ENCODE data around the gene DHRS7B.

DHRS7B gene

DNA sequence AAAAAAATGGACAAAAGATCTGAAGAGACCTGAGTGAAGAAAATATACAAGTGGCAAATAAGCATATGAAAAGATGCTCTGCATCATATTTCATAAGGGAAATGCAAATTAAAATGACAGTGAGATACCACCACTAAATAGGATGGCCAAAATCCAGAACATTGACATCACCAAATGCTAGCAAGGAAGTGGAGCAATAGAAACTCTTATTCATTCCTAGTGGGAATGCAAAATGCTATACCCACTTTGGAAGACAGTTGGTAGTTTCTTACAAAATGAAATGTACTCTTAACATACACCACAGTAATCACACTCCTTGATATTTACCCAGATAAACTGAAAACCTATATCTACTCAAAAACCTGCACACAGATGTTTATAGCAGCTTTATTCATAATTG is 33.6 kb downstream of the DHRS7B start:
- DNase-seq = no peak

DNA sequence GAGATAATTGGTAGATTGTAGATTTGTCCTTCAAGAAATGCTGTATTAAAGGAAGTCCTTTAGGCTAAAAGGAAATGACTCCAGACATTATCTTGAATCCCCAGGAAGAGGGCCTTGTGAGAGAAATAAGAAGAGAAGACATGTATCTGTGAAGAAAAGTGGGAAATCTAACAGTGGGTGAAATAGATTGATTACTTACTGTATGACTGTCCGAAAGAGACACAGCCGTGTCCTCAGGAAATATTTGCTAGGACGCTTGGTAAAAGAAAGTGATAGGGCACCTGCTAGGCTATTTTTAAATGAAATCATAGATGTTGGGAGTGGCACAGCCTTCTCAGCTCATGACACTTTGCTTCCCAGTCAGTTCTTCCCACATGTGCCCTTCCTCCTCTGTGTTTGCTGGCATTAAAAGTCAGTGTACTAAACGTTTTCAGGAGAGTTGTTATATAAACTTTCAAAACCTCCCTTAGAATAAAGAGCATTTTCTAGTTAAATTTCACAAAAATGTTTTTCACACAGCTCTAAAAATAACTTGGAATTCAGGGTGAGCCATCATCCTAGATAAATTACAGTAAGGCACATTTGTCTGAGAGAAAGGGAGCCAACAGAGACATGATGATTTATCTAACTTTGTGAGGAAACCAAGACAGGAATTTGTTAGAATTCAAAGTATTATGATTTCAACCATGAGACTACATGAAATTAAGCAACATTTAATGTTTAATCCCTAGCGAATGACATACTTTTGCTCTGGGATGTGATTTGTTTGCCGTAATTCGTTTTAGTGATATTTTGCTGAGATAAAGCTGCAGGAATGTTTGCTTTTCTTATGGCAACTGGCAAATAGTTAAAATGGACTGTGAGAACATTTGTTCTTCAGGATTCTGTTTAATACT is 35.0 kb downstream of the DHRS7B start:
- no peak for DNase-seq

DNA sequence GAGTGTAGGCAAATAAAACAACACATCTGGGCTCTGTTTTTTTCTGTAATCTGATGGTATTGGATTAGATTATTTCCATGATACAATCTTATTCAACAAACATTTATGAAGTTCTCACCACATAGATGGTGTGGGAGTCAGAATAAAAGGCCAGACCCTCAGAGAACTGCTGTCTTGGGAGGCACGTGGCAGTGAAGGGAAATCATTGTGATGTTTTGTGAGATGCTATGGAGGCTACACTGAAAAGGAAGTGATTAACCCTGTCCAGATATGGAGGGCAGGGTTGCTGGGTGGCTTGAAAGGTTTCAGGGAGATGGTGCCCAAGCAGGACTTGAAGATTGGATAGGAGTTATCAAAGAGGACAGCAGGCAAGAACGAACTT is 35.6 kb downstream of the DHRS7B start:
- DNase-seq = no peak

DNA sequence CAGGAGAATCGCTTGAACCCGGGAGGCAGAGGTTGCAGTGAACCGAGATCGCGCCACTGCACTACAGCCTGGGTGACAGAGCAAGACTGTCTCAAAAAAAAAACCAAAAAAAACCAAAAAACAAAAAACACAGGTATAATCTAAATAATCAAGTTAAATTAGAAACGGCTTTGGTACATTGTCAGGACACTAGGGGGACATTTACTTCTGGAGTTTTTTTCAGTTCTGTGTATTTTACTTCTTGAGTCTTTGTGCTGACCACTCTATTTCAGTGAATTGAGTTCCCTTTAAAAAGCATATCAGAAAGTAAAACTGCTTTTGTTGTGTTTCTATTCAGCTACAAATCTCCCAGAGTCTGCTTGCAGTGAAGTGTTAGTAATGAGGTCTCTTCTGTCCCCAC is 36.3 kb downstream of the DHRS7B start:
- DNase-seq = no peak

DNA sequence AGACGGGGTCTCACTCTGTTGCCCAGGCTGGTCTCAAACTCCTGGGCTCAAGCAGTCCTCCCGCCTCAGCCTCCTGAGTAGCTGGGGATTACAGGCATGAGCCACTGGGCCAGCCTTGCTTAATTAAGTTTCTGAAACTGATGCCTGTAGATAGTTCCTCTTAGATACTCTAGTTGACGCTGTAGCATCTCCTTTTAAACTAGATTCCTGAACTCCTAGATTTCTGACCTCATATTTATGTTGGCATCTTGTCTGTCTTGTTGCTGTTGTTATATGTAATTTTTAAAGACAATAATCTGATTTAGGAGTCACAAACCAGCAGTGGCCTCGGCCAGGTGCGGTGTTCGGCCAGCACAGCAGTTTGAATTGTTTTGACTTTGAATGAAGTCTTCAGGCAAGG is 37.5 kb downstream of the DHRS7B start:
- DNase-seq = no peak

DNA sequence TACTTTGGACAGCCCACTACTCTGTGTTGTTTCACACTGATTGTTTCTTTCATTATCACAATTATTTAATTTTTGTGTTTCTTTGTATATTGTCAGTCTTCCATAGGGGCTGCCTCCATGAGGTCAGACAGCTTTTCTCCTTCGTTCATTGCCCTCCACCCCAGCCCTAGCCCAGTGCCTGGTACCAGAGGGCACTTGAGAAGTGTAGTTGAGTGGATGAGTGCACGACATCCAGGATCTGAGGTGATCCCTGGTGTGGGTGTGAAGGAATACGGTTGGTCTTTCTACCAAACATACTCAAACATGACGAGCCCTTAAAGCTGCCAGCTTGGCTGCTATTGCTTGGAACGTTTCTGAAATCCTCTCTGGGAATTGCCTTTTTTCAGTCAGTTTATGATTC is 37.9 kb downstream of the DHRS7B start:
- DNase-seq = no peak

DNA sequence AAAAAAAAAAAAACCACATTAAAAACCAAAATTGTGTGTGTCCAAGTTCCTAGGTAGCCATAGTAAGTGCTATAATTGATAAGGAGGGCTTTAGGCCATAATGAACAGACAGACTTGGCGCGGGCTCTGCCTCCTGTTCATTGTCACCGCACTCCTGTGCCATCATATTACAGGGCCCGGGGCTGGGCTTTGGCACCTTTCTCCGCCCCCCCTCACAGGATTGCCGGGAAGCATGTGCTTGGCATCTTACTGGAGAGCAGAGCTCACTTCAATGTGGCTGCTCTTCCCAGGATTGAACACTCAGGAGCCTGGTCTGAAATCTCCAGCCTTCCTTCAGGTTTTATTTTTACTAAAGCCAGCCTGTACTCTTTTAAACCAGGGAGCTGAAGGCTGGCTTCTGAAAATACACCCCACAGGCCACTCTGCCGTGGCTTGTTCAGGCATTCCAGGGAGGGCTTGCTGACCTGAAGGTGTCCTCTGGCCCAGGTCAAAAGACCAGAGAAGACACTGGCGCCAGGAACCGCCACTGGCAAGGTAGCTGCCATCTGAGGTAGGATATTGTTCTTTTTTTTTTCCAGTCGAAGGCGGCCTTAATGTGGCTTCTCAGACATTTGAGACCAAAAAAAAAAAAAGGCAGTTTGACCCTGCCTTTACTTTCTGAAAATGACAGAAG is 39.3 kb downstream of the DHRS7B start:
- DNase-seq = no peak

DNA sequence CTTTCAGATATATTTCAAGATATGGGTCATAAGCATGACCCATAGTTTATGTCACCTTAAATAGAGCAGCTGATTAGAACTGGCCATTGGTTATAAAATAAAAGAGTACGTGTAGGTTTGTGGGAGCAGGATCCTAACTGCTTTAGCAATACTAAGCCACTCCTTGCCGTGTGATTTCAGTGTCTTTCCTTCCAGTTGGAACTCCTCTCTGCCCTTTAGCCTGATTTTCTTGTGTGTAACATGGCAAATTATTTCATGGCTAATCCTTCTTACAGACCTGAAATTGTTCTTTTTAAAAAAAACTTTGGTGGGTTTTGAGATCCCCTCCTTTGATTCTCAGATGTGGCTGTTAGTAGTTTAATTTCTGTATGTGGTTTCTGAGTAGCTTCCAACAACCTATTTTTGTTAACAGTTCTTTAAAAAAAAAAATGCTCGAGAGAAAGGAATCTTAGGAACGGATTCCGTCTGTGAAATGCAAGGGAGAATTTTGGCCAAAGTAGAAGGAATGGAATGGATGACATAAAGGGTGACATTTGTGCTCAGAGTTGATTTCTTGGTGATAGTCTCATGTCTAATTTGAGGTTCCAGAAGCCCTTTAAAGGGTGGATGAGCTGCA is 39.9 kb downstream of the DHRS7B start:
- DNase-seq = no peak

DNA sequence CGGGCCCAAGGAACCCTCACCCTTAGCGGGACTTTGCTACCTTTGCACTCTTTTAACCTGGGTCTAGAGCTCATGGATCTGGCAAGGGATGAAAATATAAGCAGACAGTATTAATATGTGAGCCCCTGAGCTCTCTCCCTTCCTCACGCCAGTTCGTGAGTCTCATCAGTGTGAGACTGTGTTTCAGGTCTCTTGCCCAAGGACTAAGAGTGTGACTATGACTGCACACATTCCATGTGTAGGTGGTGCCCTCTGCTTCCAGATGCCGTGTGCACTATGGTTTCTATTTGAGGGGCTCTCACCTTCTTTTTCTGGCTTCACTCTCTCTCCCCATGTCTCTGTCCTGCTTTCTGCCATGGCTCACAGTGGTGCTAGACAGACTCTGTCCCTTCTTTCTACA is 40.5 kb downstream of the DHRS7B start:
- no peak for DNase-seq

DNA sequence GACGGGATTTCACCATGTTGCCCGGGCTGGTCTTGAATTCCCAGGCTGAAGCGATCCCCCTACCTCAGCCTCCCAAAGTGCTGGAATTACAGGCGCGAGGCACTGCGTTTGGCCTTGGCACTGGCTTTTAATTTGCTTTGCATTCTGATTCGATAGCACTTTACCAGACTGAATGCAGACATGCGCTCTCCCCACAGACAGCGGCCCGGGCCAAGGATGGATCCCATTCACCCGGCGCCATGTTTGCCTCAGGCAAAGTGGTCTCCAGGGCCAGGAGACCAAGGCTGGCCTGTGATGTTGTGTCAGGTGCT is 41.7 kb downstream of the DHRS7B start:
- no peak for DNase-seq

DNA sequence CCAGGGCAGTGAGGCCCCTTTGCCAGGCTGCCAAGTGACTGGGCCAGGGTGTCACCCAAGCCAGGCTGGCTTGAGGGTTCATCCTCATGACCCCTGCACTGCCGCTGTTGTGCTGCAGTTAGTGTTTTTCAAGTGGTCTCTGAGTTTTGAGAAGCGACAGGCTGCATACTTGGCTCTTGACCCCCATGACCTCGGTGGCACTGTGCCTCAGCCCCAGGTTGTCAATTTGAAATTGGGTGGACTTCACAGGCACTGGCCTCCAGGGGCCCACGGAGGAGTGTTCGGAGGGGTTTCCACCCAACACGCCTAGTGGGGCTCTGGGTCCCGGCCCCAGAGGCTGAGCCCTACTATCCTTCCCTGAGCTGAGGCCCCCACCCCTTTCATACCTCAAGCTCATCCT is 42.7 kb downstream of the DHRS7B start:
- DNase-seq = no peak

DNA sequence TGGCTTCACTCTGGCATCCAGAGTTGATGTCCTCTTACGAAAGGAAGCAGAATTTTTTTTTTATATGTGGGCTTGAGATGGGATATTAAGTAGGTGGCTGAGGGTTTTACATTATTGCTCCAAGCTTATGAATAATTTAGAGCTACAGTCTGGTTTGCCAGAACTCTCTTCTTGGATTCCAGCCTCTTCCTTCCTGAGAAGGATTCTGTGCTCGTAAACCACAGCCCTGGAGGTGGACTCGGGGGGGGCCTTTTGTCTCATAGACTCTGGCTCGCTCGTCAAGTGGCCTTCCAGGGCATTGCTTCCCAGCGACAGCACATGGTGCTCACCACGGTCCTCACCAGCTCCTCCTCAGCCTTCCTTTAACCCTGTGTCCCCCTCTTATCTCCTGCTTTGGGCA is 44.0 kb downstream of the DHRS7B start:
- DNase-seq = no peak

DNA sequence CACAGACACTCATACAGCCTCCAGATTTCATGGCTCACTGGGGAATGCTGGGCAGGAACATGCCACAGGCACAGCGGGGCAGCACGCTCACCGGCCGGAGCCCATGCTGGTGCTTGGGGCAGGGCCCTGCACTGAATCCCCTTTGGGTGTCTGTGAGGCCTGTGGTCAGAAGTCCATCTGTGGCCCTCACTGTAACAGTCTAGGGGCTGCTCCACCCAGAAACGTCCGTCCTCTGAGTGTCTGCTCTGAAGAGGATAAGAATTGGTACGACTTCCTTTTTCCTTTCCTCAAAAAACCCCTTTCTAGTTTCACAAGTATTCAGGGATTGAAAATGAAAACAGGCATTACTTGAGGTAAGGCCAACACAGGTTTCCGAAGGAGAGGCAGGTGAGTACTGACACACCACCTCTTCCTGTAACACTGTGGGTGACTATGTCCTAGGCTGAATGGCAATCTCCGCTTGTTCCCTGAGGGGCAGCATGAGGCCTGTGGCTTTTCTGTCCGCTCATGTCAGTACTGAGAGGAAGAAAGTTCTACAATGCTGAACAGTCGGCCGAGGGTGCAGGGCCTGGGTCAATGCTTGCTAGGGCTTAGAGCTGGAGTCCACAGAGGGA is 44.7 kb downstream of the DHRS7B start:
- no peak for DNase-seq

DNA sequence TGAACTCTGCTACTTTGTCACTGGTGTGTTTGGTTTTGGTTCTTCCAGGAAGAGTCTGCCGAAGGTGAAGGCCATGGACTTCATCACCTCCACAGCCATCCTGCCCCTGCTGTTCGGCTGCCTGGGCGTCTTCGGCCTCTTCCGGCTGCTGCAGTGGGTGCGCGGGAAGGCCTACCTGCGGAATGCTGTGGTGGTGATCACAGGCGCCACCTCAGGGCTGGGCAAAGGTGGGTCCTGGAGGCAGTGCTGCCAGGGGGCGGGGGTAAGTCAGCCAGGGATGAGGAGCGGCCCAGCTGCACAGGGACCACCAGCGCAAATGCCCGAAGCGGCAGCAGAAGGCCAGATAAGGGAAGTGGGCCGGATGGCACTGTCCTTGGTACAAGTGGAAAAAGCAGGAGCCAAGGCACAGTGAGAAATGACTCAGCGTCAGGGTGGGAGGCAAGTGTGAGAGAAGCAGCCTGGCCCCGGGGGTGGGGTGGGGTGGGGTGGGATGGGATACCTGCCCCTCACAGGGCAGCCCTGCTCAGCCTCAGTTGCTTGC is 45.3 kb downstream of the DHRS7B start:
- DNase-seq = no peak

DNA sequence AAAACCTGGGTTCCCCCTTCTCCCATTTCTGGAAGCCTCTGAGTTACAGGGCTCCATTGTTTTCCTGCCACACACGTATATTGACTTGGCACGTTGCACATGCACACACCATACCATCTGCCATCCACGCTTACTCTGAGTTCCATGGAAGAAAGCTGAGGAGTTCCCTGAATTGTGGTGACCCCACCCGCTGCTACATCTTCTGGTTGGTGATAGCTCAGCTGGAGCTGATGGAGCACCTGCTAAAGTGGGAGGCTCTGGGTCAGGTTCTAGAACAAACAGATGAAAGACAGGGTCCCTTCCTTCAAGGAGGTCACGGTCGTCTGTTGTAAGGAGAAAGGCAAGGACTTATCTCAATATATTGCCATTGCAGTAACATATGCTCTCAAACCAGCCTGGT is 46.1 kb downstream of the DHRS7B start:
- no peak for DNase-seq

DNA sequence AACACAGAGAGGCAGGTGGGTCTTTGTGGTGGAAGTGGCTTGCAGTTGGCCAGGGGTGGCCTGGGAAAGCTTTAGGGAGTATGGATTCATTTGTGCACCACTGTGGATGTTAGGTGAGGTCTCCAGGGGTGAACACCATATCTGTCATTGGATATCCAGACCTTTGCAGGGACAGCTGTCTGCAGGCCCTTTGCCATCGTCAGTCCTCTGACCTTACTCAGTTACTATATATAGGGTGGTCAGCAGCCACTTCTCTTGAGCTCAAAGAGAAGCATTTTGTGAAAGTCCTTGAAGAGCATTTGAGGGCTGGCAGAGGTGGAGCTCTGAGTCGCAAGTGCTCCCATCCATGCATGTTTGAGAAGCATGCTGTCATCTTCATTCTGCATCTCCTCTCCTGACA is 46.8 kb downstream of the DHRS7B start:
- DNase-seq = no peak

DNA sequence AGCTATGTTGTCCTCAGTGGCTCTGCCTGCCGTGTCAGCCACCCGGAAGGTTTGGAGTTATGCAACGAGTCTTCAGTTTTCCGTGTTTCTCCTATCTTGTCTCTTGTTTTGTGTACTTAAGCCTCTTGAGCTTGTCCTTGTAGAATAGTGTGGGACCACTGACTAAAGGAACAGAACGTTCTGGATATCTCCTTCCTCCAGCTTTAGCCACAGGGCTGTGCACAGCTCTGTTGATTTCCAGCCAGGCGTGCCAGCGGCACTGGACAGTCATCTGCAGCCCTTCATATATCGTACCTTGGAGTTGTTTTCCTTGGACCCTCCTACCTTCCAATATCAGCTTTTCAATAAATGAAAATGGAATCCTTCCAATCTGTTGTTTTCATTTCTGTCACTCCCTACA is 47.4 kb downstream of the DHRS7B start:
- DNase-seq = no peak

DNA sequence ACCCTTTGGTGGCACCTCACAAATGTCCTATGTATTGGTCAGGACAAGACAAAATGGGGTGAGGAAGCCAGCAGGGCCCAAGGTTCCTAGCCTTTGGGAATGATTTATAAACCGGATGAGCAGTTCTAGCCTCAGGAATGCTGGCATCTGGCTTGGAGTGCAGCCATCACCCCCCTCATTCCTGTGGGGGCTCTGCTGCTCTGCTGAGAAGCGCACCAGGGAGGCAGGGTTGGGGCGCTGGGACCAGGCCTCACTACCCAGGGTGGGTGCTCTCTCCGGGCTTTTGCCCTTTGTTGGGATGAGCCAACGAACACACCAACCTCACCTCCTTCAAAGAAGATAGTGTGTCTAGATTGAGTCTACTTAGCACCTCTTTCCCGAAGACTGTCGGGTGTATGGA is 47.9 kb downstream of the DHRS7B start:
- no peak for DNase-seq

DNA sequence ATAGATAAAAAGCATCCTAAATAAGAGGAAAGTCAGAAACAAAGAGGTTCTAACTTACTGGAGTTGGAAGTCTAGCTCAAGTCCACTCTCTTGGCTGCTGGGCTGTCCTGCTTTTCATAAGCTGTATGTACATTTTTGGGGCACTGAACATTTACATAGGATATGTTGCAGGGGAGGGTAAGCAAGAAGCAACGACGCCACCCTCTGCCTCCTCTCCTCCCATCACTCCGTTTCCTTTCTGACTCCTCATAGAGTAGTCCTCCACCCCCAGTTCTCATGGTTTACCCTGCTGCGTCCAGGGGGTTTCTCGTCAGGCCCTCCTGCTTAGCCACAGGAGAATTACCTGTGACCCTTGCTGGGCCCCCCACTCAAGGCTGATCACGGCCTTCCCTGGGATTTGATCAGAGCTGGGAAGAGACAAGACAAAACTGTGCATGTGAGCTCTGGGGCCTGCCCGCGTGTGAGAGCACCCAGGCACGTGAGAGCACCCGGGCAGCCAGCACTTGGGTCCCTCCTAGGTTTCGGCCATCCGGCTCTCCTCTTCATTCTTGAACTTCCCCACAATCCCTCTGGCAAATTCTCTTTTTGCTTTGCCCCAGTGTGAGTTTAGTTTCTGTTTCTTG is 50.1 kb downstream of the DHRS7B start:
- DNase-seq = no peak

DNA sequence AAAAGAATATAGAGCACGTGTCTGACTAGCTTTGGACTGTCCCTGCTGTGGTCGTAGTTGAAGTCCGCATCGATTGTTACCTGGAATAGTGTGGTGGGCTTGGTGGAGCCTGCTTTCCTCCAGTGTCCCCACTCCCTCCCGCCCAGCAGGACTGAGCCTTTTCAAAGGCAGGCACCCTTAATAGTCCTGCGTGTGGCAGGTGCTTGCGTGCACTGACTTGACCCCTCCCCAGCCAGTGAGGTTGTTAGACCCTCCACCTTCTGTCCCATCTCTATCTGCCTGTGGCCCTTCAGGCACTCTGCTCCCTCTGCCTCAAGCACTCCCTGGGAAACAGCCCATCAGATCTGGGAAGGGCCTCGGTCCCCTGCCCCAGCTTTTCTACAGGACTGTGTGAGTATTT is 50.6 kb downstream of the DHRS7B start:
- DNase-seq = no peak

DNA sequence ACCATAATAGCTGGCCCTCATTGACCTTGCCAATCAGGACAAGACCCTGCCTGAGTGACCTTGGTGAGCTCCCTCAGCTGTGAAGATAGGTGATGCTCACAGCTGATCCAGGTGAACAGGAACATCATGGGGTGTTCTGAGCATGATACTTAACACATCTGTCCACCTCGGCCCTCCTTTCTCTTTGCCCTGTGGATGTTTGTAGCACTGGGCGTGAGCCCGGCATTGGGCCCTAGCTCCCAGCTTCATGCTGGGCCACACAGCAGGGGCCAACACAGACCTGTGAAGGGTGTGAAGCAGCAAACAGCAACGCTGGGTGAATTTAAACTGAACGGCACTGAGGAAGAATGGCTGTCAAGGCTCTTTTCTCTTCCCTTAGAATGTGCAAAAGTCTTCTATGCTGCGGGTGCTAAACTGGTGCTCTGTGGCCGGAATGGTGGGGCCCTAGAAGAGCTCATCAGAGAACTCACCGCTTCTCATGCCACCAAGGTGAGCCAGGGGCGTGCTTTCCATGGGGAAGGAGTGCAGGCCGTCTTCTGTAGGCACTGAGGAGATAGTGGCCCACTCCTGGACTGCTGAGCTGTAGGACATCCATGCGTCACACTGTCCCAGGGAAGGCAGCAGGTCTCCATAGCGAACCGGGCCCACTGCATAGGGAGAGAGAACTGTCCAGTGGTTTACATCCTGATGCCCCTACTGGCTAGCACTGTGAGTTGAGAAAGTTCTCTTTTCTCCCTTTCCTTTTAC is 51.3 kb downstream of the DHRS7B start:
- no peak for DNase-seq

DNA sequence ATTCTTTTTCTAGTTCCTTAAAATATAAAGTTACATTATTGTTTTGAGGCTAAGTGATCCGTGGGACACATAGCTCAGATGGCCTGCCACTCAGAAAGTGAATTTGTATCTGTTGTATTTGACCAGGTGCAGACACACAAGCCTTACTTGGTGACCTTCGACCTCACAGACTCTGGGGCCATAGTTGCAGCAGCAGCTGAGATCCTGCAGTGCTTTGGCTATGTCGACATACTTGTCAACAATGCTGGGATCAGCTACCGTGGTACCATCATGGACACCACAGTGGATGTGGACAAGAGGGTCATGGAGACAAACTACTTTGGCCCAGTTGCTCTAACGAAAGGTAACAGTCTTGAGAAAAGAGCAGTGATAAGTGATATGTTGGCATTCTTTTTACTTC is 56.7 kb downstream of the DHRS7B start:
- DNase-seq = no peak

All from T-helper 1 cell (primary cell).